Measurements from ENCODE around the gene SH3BP2.

SH3BP2 gene

GRCh38 chr4:2878346-2878745, 85.5 kb downstream of the SH3BP2 start:
- DNase-seq (ENCODE audit: low spot score): no peak

- no peak for DNase-seq (ENCODE audit: low spot score)
Observed at GRCh38 chr4:2879026-2879425, 86.1 kb downstream of the SH3BP2 start.

GRCh38 chr4:2881431-2881830, 88.5 kb downstream of the SH3BP2 start:
- no peak for DNase-seq (ENCODE audit: low spot score)

GRCh38 chr4:2882341-2882740, 89.5 kb downstream of the SH3BP2 start:
- DNase-seq (ENCODE audit: low spot score): no peak

- DNase-seq (ENCODE audit: low spot score): no peak
Observed at GRCh38 chr4:2886161-2886560, 93.3 kb downstream of the SH3BP2 start.

- DNase-seq (ENCODE audit: low spot score): no peak
Observed at GRCh38 chr4:2886622-2887021, 93.7 kb downstream of the SH3BP2 start.

- no peak for DNase-seq (ENCODE audit: low spot score)
Observed at GRCh38 chr4:2887343-2887742, 94.5 kb downstream of the SH3BP2 start.

GRCh38 chr4:2888886-2889285, 96.0 kb downstream of the SH3BP2 start:
- no peak for DNase-seq (ENCODE audit: low spot score)

Measured in CD4-positive, alpha-beta T cell treated with Interleukin-2 at 100 ng/mL for 4 hours (primary cell).